ENCODE results near the gene BTC.
"Not testable (repeated sequence)": the region's sequence is repeated elsewhere in the genome, so short reads cannot be mapped to it uniquely, and the experiment has no call there.

The BTC gene, protein sequence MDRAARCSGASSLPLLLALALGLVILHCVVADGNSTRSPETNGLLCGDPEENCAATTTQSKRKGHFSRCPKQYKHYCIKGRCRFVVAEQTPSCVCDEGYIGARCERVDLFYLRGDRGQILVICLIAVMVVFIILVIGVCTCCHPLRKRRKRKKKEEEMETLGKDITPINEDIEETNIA

DNA sequence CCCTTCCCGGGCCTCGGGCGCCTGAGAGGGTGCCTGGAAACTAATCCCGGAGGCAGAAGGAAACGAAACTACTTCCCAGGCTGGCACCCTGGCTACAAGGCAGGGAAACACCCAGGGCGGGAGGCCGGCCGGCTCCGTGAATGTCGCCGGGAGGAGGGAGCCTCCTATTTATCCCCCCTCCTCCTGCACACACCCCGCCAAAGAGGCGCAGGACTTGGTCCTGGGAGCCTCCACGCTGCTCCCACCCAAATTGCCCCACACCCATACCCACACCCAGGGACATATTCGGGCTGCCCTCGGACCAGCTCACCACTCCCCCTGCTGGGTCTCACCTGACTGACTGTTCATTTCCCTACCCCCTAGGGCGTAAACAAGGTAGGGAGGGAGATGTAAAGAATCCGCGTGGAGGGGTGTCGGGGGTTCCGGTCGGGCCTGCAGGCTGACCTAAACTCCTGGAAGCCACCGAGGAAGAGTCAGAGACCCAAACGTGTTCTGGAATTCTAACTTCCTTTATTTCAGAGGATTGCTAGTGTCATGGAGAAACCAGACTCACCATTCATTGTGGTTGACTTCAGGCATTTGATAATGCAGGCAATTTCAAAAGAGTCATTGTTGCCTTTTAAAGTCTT lies at the start of gene BTC:
Gene BTC (minus strand): TSS at position 142 of the 629 bp plus-strand sequence. CDS start 198 bp downstream, outside the sequence.
- peak; percentile 2 for DNase-seq

DNA sequence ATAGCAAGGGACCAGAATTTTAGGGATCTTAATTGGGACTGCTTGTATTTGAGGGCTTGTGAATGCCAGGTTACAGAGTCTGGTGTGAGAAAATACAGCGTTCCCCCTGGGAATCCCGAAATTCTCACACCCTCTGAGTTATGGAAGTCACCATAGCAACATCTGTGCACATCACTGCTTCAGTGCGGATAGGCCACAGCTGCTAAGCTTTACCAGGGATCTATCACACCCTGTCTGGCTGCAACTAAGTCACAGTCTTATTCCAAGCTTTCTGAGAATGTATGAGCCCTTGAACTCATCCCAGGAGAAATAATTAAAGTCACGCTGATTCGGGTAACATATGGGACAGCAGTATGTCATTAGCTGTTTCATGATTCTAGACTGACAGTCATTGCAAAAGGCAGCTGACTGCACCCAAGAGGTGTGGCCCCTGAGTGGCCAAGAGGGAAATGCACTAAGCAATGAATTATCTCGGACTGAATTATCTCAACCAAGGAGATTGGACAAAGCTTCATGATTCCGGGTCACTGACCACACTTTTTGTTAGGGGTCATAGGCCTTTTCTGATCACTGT lies 46.7 kb upstream of the BTC start:
- DNase-seq, result no peak

DNA sequence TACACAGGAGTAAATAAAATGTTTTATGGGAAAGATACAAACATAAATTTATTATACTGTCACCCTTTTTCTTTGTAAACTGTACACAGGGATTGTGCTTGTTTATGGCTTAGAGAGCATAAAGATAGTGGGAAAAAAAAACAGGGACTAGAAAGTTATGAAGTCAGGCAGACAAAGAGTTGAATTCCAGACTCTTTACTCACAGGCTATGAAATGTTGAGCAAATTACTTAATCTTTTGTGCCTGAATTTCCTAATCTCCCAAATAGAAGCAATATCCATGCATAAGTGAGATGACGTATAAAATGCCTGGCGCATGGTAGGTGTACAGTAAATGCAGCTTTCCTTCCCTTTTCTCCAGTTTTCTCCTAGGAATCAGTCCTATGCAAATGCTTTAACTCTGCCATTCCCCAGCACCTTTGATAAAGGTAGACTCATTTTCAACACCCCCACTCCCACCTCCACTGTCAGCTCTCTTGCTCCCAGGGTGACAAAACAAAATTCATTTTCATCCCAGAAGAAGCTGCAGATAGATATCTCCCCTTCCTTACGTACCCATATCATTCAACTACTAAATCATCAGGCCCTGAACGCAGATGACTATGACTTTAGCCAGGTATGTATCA lies 44.5 kb upstream of the BTC start:
- DNase-seq, result no peak

DNA sequence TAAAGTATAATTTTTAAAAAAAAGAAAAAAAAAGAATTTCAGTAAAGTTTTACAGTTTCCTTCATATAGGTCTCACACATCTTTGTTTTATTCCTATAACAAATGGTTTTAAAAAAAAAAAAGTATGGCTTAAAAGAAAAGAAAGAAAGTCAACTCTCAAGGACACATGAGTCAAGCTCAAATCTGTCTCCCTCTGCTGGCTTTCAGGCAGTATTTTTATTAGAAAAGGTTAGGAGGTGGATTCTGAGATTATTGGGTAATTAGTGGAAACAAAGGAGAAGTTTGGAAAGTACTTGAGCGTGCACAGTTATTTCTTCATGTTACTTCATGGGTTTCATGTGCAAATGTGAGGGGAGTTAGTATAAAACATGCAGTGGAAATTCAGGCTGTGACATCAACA lies 36.6 kb upstream of the BTC start:
- DNase-seq, result no peak

DNA sequence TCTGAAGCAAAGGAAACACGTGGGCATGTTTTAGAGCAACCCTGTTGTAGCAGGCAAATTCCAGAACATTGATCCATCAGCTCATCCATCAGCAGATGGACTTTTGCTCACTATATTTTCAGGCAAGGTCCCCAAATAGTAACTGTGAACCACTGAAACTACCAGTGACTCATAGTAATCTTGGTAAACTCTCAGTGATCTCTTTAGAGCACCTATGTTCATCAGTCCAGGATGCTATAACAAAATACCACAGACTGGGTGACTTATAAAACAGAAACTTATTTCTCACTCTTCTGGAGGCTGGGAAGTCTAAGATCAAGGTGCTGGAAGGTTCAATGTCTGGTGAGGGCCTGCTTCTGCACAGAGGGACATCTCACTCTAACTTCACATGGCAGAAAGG lies 28.9 kb upstream of the BTC start:
- DNase-seq, result no peak

DNA sequence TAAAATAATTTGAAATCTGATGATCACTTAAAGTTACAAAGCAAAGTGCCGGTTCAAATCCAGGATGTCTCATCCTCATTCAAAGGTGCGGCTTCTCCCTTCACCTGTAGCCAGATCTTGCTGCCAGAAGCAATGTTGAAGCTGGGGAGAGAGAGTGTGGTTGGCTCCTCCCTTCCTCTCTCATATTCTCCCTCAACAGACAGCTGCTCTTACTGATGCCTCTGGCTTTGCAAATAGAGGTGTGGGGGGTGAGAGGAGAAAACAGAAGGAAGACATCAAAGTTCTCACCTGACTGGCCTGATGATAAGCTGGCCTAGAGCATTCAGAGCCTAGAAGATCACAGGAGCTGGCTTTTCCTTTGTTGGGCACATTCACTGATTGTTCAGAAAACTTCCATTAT lies 28.3 kb upstream of the BTC start:
- DNase-seq, result no peak

DNA sequence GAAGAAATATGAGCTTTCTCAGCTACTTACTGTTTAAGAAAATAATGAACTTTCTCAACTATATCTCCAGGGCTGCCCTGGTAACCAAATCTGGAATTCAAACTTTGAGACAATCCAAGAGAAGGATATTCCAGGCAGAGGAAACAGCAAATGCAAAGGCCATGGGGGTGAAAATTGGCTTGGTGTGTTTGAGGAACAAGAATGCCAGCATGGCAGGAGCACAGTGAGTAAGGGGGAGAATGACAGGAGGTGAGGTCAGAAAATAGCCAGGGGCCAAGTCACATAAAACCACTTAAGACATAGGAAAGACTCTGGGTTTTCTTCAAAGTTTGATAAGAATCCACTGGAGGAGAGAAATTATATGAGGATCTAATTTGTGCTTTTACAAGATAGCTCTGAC lies 27.2 kb upstream of the BTC start:
- no peak for DNase-seq

DNA sequence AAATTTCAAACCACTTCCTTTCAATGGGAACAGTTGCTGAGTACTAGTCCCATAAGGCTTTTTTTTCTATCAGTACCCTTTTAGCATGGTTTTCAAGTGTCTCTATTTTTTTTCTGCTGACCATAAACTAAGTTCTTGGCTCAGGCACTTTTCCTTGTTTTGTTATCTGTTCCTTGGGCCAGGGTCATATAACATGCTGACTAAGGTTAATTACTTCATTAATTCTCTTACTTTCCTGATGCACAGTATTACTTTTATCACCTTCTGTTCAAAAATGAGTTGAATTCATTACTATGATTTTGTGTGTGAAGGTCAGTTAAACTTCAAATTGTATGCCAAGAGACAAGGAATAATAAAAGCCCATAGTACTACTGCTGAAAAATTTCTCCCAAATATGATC lies 19.7 kb upstream of the BTC start:
- DNase-seq, result no peak

DNA sequence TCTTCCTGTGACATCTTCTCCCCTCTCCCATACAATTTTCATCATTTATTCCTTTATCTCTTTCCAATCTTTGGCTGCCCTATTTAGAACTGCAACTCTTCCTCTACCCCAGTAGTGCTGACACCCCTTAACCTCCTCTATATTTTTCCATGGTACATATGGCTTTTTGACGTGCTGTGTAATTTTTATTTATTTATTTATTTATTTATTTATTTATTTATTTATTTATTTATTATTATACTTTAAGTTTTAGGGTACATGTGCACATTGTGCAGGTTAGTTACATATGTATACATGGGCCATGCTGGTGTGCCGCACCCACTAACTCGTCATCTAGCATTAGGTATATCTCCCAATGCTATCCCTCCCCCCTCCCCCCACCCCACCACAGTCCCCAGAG lies 17.7 kb upstream of the BTC start:
- not testable (repeated sequence) for DNase-seq

DNA sequence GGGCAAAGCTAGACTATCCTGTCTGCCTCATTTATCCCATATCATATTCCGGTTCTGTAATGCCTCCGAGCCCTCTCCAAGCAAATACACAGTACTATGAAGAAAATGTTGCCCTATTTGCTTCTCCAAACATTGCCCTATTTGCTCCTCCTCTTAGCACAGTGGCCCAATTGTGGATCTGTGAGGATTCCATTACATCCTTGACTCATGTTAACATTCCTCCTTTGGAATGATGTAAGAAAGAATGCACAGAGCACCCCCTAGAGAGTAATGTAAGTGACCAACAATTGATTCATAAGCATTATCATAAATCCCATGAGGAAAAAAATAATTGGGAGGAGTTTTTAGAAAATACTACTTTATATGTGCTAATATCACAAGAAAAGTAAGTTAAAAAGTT lies 11.3 kb upstream of the BTC start:
- DNase-seq, result no peak

DNA sequence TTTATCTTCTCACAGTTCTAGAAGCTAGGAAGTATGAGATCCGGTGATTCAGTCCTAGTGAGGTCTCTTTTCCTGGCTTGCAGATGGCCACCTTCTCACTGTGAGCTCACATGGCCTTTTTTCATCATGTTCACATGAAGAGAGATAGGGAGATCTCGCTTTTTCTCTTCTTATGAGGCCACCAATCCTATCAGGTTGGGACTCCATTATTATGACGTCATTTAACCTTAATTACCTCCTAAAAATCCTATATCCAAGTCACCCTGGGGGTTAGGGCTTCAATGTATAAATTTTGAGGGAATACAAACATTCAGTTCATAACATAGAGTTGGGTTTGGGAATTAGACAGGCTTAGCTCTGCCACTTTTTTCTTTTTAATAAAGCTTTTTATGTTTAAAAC lies 6.0 kb upstream of the BTC start:
- DNase-seq, result no peak

DNA sequence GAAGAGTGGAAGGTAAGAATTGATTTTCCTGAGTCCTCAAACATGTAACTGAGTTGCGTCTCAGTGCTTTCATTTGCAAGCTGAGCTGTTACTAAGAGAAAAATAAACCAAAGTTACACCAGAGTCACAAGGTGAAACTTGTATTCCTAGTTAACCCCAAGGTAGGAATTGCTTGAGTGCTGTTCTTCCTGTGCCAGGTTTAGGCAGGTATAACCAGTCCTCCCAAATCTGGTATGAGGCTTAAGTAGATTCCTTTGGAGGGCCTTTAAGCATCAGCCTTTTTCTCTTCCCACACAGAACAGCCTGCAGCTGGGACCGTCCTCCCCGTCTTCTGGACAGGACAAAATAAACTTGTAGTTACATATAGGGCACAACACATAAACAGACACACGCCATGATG lies 2.3 kb upstream of the BTC start:
- no peak for DNase-seq

DNA sequence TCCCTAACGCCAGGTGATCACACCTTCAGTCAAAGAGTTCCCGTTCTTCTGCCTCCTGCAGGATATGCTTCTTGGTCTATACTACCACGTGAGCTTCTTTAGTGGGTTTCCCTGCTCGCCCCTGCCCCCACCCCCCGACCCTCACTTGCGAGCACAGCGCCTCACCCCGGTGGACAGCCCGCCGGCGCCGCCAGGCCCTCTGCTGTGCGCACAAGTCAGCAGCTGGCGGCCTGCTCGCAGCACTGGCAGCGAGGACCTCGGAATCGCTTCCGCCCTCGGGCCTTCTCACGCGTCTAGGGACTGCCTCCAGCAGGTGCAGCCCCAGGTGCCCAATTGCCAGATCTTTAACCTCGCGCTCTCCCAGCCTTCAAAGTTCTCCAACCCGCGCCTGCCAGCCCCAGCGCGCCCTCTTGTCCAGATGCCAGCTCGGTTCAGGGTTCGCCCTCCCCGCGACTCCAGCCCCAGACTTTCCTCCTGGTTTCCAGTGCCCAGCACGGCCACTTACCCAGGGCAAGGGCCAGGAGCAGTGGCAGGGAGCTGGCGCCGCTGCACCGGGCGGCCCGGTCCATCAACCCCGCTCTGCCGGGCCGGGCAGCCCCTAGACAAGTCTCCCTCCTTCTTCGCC lies 454 bp downstream of the BTC start:
- peak; percentile 3 for DNase-seq

DNA sequence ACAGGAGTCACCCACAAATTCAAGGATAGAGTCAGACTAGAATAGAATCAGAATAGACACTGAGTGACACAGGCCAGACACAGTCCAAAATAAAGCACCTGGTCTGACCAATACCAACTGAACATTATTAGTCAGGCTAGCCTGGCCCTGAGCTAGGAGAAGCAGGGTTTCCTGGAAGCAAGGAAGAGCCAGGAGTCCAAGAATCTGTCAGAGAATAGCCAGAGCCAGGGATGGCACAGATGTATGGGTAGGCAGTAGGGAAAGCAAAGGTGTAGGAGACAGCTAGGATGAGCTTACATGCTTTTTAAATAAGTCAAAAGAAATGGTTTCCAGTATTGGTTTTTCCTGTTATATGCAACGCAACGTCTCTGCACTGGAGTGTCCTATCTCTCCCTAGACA lies 3.7 kb downstream of the BTC start:
- DNase-seq, result no peak

DNA sequence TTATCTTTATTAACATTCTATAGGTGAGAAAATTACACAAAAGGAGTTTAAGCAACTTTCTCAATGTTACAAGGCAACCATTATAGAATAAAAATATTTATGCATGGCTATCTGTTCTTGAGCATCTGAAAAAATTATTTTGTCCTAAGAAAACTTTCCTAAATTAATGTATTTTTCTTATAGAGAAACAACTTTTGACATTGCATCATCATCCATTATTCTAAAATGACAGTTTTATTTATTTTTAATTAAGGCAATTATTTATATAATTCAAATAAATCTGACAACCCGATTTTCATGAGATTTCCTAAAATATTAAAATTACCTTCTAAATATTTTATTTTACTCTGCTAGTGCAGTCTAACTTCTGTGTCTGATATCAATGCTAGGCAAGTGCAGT lies 4.8 kb downstream of the BTC start:
- no peak for DNase-seq

DNA sequence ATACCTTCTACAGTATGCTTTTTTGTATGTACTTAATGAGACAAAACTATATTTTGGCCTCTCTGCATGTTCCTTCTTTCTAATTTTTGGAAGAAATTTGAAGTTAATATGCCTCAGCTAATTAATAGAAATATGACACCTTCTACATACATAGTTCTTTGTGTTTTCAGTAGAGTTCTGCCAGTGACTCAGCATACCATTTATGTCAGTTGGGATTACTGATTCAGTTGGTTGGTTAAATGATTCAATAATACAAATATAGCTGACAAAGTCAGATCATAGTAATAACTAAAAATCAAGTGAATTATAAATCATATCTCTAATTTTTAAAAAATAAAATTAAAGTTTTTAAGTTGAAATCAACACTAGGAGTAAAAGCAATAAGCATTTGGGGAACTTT lies 16.8 kb downstream of the BTC start:
- DNase-seq, result no peak

DNA sequence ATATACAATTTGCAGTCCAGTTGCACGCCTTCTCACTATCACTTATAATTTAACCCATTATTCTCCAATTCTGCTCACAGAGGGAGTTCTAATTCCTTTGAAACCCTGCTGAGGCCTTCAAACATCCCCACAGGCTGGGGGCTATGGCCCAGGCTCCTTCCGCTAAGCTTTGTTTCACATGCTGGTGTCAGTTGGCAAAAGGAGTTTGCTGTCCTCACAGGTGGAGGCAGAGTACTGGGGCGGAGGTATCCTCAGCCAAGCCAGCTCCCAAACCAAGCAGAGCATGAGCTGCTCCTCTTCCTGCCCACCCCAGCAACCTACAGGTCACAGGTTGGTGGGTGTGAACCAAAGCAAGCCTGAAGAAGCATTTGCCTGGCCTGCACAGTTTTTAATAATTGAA lies 21.5 kb downstream of the BTC start:
- DNase-seq, result no peak

DNA sequence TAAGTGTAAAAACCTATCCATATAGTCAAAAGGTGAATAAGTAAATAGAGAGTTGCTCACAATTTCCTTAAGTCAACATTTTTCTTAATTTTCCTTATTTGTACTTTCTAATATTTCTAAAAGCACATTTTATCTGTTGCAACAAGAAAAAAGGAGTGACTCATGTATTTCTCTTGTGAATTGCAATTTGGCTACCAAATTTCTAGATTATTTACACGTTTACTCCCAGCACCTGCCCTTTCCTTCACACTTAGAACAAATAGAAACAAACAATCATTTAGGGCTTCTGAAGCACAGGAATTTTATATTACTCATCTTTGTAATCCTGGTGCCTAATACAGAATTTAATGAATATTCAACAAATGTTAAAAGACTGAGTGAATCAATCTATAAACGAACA lies 22.2 kb downstream of the BTC start:
- no peak for DNase-seq

DNA sequence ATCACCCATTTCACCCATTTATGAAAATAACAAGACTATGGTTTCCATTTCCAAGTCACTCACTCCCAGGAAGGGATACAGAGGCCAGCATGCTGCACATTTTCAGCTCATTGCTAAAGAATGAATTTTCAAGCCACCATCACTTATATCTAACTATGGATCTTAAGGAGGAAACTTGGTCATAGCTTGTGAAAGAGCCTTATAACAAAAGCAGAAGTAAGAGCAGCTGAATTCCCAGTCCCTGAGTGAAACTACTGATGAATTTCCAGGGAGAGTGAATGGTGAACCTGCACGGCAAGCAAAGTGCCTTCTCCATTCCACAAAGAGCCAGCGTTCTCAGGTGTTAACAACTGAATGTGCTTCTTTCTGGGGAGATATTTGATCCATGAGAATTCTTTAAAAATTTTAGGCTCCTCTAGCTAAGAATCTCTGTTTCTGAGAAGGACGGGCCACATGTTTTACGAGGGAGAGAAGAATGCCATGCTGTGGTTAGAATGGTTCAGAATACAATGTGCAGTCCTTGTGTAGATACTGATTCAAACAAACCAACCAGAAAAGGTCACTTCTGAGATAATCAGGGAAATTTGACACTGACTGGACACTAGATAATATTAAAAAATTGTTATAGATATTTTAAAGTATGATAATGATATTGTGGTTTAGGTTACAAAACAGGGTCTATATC lies 24.0 kb downstream of the BTC start:
- no peak for DNase-seq

DNA sequence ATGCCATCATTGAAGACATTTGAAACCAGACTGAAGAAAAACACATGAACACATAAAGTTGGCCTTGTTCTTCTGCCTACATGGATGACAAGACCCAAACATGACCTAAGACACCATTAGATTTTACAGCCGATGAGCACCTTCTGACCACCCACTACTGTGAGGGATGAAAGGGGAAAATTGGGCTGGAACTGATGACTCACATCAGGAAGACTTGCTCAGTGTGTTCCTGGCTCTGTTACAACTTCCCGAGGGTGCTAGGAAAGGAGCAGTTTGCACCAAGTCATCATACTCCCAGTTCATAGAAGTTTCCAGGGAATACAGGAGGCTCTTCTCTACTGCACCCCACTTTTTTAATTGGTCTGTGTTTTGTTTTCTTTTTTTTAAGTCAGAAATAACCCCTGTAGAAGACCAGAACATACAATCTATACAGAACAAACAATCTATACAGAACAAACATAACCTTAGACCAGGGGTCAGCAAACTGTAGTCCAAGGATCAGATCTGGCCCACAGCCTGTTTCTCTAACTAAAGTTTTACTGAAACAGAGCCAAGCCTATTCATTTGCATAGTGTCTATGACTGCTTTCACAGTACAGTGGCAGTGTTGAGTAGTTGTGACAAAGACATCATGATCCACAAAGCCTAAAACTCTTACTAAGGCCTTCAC lies 25.3 kb downstream of the BTC start:
- no peak for DNase-seq

DNA sequence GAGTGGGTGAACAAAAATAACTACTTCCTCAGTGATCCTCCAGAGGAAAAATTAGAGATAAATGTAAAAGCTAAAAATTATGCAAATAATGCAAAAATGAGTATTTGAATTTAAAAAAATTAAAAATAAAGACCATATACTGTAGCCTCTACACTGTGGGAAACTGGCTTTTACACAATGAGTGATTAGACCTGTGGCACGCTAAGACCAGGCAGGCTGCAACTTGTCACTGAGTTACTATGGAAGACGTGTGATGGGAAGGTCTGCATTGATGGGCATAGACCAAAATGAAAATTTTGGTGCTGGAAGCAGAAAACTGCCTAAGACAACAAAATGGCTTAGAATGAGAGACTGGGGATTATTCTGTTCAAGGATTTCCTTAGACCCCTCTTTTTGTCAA lies 30.2 kb downstream of the BTC start:
- no peak for DNase-seq

DNA sequence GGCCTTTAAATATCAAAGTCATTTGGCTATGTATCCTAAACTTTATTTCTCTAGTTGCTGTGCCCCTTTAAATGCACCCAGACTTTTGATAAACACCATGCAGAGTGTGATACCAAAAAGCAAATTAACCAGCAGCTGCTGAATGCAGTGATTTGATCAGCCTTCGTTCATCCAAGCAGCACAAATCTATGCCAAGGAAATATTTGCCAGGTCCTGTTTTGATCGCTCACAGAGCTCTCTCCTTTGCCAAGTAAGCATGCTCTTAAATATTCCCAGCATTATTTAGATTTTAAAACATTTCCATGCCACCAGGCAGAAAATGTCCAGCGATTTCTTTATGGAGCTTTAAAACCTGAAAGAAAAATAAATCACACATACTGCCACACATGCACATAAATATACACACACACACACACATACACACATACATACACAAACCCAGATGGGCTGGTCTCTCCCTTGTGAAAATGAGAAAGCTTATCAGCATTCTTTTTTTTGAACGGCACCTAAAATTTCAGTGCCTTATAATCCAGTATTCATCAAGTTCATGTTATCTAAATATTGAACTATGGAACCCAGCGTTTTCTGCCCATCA lies 35.7 kb downstream of the BTC start:
- DNase-seq, result no peak
